Osteoblast (primary cell): ENCODE results near the gene CHST13. TPM values are rescaled to one million over a fixed set of nuclear protein-coding genes. Genes with fewer than 3 reads are reported as not detected.

Source experiments
- DNase-seq: peaks from one replicate; pipeline ENCODE4 v3.0.0; 2011; ENCODE audit warnings: low spot score, mixed read lengths; ENCODE audit not compliant: insufficient read length; ENCODE audit errors: missing footprints
- H2AFZ ChIP-seq: 2 replicates; pipeline ENCODE4 v1.6.0; 2011; ENCODE audit warnings: mild to moderate bottlenecking, low read length
- H3K27ac ChIP-seq: 2 replicates; pipeline ENCODE4 v1.5.1; 2011; ENCODE audit warnings: mild to moderate bottlenecking, low read depth, low read length, moderate library complexity
- H3K27me3 ChIP-seq: 2 replicates; pipeline ENCODE4 v1.6.0; 2012; ENCODE audit warnings: mild to moderate bottlenecking, control low read depth, inconsistent platforms, low read length, moderate library complexity; ENCODE audit not compliant: insufficient read depth
- H3K36me3 ChIP-seq: 2 replicates; pipeline ENCODE4 v1.5.1; 2011; ENCODE audit warnings: mild to moderate bottlenecking, low read length, control low read depth, moderate library complexity; ENCODE audit not compliant: insufficient read depth
- H3K4me1 ChIP-seq: 2 replicates; pipeline ENCODE4 v1.5.1; 2011; ENCODE audit warnings: mild to moderate bottlenecking, low read length, control low read depth, moderate library complexity; ENCODE audit not compliant: insufficient read depth
- H3K4me2 ChIP-seq: 2 replicates; pipeline ENCODE4 v1.6.0; 2011; ENCODE audit warnings: mild to moderate bottlenecking, low read length; ENCODE audit not compliant: insufficient read depth
- H3K4me3 ChIP-seq: fragments of 200-600 bp; sonication (generic); 3 replicates; pipeline ENCODE4 v1.5.1; 2012; ENCODE audit warnings: mild to moderate bottlenecking, low read length, inconsistent platforms; ENCODE audit not compliant: insufficient read depth
- H3K79me2 ChIP-seq: 2 replicates; pipeline ENCODE4 v1.6.0; 2012; ENCODE audit warnings: mild to moderate bottlenecking, low read length, control low read depth, inconsistent platforms; ENCODE audit not compliant: insufficient read depth
- H3K9me3 ChIP-seq: 2 replicates; pipeline ENCODE4 v1.5.1; 2011; ENCODE audit warnings: low read depth, low read length, control low read depth
- H4K20me1 ChIP-seq: 2 replicates; pipeline ENCODE4 v1.6.0; 2012; ENCODE audit warnings: mild to moderate bottlenecking, low read length, control low read depth; ENCODE audit not compliant: insufficient read depth
- CTCF ChIP-seq: IDR thresholded peaks from 2 replicates; pipeline ENCODE4 v1.5.1; 2011; ENCODE audit warnings: mild to moderate bottlenecking, low read depth, low read length, moderate library complexity; ENCODE audit errors: extremely low read depth
- total RNA-seq: library from RNA; depleted of rRNA; stranded (reverse); fragments of >200 nt; gene quantifications from 2 replicates; pipeline ENCODE4 v1.2.3, GENCODE V29; 2012

CHST13 gene
- total RNA-seq, 1 donor, result under 0.01 TPM

GRCh38 chr3:126488886-126489569, 34.9 kb upstream of the CHST13 start:
- Histone ChIP-seq H3K27me3 (peaks cover 22% of the 10 kb centered on the region), H3K9me3 (no peaks in the 10 kb centered on the region), H2AFZ (no peak overlapping the region), H3K4me3 (no peak overlapping the region), H3K4me2 (no peak overlapping the region), H3K79me2 (no peaks in the 10 kb centered on the region), H3K27ac (no peak overlapping the region), H4K20me1 (no peaks in the 10 kb centered on the region), H3K36me3 (no peaks in the 10 kb centered on the region), H3K4me1 (no peaks in the 10 kb centered on the region)
- no peak for DNase-seq
- TF ChIP-seq CTCF, result no peak

GRCh38 chr3:126490619-126491018, 33.3 kb upstream of the CHST13 start:
- Histone ChIP-seq H2AFZ (no peak overlapping the region), H3K79me2 (no peaks in the 10 kb centered on the region), H3K9me3 (no peaks in the 10 kb centered on the region), H4K20me1 (no peaks in the 10 kb centered on the region), H3K4me3 (no peak overlapping the region), H3K36me3 (no peaks in the 10 kb centered on the region), H3K27ac (no peak overlapping the region), H3K27me3 (peaks cover 22% of the 10 kb centered on the region), H3K4me1 (no peaks in the 10 kb centered on the region), H3K4me2 (no peak overlapping the region)
- TF ChIP-seq CTCF, result no peak
- no peak for DNase-seq

- no peaks in the 10 kb centered on the region for H3K4me1 ChIP-seq
- no peaks in the 10 kb centered on the region for H3K36me3 ChIP-seq
- H3K4me3 ChIP-seq, result no peak overlapping the region
- no peaks in the 10 kb centered on the region for H4K20me1 ChIP-seq
- peaks cover 22% of the 10 kb centered on the region for H3K27me3 ChIP-seq
- no peaks in the 10 kb centered on the region for H3K9me3 ChIP-seq
- no peak overlapping the region for H3K4me2 ChIP-seq
- no peaks in the 10 kb centered on the region for H3K79me2 ChIP-seq
- no peak overlapping the region for H2AFZ ChIP-seq
- H3K27ac ChIP-seq, result no peak overlapping the region
- TF ChIP-seq CTCF, result no peak
- DNase-seq, result peak; percentile 87
Observed at GRCh38 chr3:126491221-126492013, 32.5 kb upstream of the CHST13 start.

- Histone ChIP-seq H3K36me3 (no peaks in the 10 kb centered on the region), H3K79me2 (no peaks in the 10 kb centered on the region), H3K4me1 (no peaks in the 10 kb centered on the region), H4K20me1 (no peaks in the 10 kb centered on the region), H2AFZ (no peak overlapping the region), H3K9me3 (no peaks in the 10 kb centered on the region), H3K27ac (no peak overlapping the region), H3K4me3 (no peak overlapping the region), H3K27me3 (peaks cover 22% of the 10 kb centered on the region), H3K4me2 (no peak overlapping the region)
- DNase-seq, result no peak
- no peak for TF ChIP-seq CTCF
Observed at GRCh38 chr3:126493051-126493450, 30.9 kb upstream of the CHST13 start.
